GM11168 (cell line): ENCODE data around the gene SLC22A12.

ENCODE experiments used
- in situ Hi-C: fragments of 300-500 bp; cut with MboI; formaldehyde crosslinking; loops from one replicate; pipeline ENCODE4 v1.12.0; 2022; ENCODE audit warnings: low sequenced_read_pairs; ENCODE audit not compliant: unreplicated experiment

Gene SLC22A12

DNA sequence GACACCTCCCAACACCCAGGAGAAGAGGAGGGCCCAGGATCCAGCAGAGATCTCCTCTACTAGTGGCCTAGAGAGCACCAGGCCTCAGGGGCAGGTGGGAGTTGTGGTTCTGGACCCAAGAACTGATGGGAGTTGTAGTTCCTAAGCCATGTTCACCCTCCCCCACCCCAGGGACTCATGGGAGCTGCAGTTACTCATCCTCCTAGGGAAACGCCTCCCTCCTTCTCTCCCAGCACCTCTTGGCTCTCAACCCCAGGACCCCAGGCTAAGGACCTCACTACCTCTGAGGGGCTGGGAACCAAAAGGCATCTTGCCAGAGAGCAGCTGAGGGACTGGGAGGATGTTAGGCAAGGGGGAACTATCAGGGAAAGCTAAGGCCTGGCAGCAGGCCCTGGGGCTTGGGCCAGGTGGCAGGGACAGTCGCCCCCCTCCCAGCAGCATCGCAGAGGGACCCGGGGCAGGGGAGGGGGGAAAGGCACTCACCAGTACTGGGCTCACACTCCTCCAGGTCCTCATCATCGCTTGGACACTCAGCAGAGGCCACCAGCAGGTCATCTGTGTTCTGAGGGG lies 28.9 kb downstream of the SLC22A12 start:
- in situ Hi-C loops, result no loop called here

GRCh38 chr11:64620381-64620971 lies 29.5 kb downstream of the SLC22A12 start:
- in situ Hi-C loops, result no loop called here

- in situ Hi-C loops, result no loop called here
Measured at GRCh38 chr11:64621283-64622019, 30.4 kb downstream of the SLC22A12 start.

DNA sequence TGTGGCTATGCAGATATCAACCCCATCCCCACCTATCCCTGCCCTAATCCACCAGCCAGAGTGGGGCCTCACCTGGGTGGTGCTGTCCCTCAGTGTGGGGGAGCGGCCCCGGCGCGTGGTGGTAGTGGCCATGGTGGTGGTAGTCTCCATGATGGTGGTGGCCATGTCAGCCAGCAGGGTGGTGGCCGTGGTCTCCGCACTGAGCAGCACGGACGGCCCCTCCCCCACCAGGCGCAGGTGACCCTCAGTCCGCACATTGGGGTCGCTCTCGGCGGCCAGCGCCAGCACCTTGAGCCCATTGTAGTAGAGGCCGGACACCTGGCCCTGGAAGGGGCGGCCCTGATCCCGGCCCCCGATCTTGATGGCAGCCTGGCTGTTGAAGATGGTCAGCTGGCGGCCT lies 31.7 kb downstream of the SLC22A12 start:
- in situ Hi-C loops, result no loop called here

DNA sequence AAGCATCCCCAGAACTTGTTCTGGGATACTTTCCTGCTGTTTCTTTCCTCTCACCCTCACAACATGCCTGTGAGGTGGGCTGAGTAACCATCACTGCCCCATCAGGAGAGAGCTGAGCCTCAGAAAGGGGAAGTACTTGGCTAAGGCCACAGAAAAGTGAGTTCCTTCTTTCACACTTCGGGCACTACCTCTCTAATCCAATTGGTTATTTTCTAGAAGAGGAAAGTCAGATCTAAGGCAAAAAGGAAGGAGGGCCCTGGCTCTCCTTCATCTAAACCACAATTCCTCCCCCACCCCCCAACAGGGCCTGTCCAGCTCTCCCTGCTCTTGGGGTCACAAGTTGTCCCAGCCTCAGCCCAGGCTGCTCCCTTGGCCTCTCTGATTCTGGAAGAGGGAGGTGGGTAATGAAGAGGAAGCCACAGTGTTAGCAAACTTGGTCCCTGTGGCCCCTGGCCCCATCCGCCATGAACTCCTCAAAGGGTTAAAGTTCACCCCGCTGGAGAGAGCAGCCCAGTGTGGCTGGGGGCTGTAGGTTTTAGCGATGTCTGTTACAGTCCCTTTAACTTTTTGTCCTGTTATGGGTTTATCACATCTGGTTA lies 34.0 kb downstream of the SLC22A12 start:
- in situ Hi-C loops, result no loop called here

DNA sequence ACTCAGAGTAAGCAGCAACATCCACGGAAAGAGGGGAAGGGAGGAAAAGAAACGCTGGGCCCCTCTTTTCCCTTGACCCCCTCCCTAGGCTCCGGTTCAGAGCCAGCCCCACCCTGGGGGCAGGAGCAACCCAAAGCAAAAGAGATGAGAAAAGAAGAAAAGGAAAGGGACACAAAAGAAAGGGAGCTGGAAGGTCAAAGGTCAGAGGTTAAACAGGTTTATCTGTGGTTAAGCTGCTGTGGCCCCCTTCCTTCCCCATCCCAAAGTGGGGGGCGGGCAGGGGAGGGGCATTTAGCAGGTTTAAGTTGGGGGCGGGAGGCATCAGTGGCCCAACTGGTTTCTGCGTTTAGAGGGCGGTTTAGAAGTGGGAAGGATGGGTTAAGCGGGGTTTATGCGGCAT lies 35.6 kb downstream of the SLC22A12 start:
- in situ Hi-C loops, result no loop called here

- in situ Hi-C loops, result no loop called here
Measured at GRCh38 chr11:64627371-64627770, 36.4 kb downstream of the SLC22A12 start.

- in situ Hi-C loops, result no loop called here
Measured at GRCh38 chr11:64628596-64628995, 37.6 kb downstream of the SLC22A12 start.

GRCh38 chr11:64629103-64629502 lies 38.1 kb downstream of the SLC22A12 start:
- in situ Hi-C loops, result no loop called here

GRCh38 chr11:64629796-64630562 lies 39.0 kb downstream of the SLC22A12 start:
- in situ Hi-C loops, result no loop called here

DNA sequence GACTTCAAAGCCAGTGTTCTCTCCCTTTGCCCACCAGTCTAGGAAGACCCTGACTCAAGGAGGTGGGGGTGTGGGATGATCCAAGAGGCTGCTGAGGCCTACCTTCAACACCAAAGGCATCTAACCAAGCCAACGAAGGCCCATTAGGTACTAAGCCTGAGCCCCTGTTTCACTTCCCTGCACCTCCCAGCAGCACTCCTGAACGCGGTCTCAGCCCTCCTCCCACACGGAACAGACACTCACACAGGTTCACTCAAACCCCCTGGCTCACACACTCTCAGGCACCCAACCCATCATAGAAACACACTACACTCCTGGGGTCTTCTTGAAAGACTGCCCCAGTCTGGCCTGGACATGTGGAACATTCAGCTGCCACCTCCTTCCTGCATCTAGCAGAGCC lies 40.7 kb downstream of the SLC22A12 start:
- in situ Hi-C loops, result no loop called here

- in situ Hi-C loops, result no loop called here
Measured at GRCh38 chr11:64632237-64632636, 41.2 kb downstream of the SLC22A12 start.

GRCh38 chr11:64632654-64633053 lies 41.6 kb downstream of the SLC22A12 start:
- in situ Hi-C loops, result no loop called here

DNA sequence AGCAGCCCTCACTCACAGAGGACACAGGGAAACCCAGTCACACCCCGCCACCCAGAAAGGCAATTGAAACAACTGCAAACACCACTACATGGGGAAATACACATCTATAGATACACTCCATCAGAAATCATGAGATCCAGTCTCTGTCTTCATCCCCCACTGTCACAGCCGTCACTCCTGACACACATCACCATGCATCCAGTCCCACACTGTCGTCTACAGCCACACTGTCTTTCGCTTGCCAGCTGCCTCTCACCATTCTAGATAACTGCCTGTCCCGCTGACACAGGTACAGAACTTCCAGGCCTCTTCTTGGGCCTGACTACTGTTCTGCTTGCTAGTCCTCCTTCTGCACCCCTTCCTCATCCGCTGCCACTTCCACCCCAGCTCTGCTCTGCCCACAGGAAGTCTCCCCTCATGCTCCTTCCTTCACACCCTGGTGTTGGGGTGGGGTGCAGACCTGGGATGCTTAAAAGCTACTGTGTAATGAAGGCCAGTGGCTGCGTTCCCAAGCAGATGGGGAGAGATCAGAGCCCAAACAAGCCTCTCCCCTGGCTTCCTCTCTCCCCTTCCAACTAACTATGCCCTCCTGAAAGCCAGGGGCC lies 42.6 kb downstream of the SLC22A12 start:
- in situ Hi-C loops, result no loop called here

- in situ Hi-C loops, result no loop called here
Measured at GRCh38 chr11:64637334-64638017, 46.5 kb downstream of the SLC22A12 start.

GRCh38 chr11:64638018-64638665 lies 47.1 kb downstream of the SLC22A12 start:
- in situ Hi-C loops, result no loop called here

- in situ Hi-C loops, result no loop called here
Measured at GRCh38 chr11:64638829-64639228, 47.8 kb downstream of the SLC22A12 start.

DNA sequence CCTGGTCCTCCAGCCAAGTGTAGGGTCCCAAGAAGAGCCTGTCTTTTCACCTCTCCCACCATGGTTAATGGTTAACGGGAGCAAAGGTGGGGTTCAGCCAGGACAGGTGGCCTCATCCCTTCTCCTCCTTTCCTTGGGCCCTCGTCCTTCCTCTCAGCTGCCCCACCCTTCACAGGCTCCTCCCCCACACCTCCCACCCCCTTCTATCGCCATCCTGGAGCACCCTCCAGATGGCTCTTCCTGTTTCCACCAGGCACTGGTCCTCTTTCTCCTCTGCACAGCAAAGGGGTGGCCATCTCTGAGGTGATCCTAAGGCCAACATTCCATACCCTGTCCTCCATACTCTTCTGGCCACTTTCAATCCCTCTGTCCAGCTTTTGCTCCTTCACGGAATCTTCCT lies 48.9 kb downstream of the SLC22A12 start:
- in situ Hi-C loops, result no loop called here
